A549 (cell line): ENCODE measurements around the gene CCNG2. TPM values are rescaled to one million over a fixed set of nuclear protein-coding genes. Genes with fewer than 3 reads are reported as not detected.

Experiments
- ATAC-seq, 2 experiments: fragments of 200-7000 bp in 1 of 2; fragments of >200 bp in 1 of 2; cut with Nextera tagmentation in 1 of 2; cut with Tn5 transposase in 1 of 2; 3 replicates each; pipeline versions ENCODE4 v1.8.0 to v1.9.1; 2018 to 2020; ENCODE audit warnings: mild to moderate bottlenecking in 1 of 2, moderate library complexity in 1 of 2
- CTCF ChIA-PET: fragments of 300-600 bp; sonication (Branson Sonifier 250); formaldehyde crosslinking; extraction: SDS; loops from one replicate; lab custom pipeline; 2021; ENCODE audit warnings: antibody characterized with exemption, inconsistent platforms; lab: Yijun Ruan, JAX
- POLR2A ChIA-PET: fragments of 350-600 bp; formaldehyde crosslinking; extraction: SDS; loops from one replicate; lab custom pipeline; 2021; ENCODE audit warnings: antibody characterized with exemption, inconsistent platforms; lab: Yijun Ruan, JAX
- DNase-seq, 2 experiments: peaks; one replicate each; pipeline versions ENCODE4 v3.0.0 to v3.0.0-alpha.2; 2011 to 2016; ENCODE audit warnings: low read depth in 1 of 2, low spot score in 1 of 2
- FAIRE-seq: peaks from 2 replicates; lab custom pipeline; 2011; peaks lifted over from hg19 to GRCh38; lab: Jason Lieb, UNC
- H3K27ac ChIP-seq, 2 experiments: fragments of >200 bp; sonication (Bioruptor Twin); formaldehyde crosslinking; 3 replicates each; pipeline ENCODE4 v1.5.1; 2016 to 2017
- H3K4me1 ChIP-seq: fragments of >200 bp; sonication (Bioruptor Twin); formaldehyde crosslinking; 3 replicates; pipeline ENCODE4 v1.6.1; 2016
- H3K4me2 ChIP-seq: fragments of >200 bp; sonication (Bioruptor Twin); formaldehyde crosslinking; 3 replicates; pipeline ENCODE4 v1.6.1; 2016
- H3K4me3 ChIP-seq: fragments of >200 bp; sonication (Bioruptor Twin); formaldehyde crosslinking; 3 replicates; pipeline ENCODE4 v1.5.1; 2016
- H3K9me3 ChIP-seq: fragments of >200 bp; sonication (Bioruptor Twin); formaldehyde crosslinking; 3 replicates; pipeline ENCODE4 v1.6.1; 2016
- CBX2 ChIP-seq: fragments of 200-600 bp; sonication (generic); IDR thresholded peaks from 2 replicates; pipeline ENCODE4 v1.6.1; 2016; ENCODE audit warnings: low read depth, mild to moderate bottlenecking, borderline replicate concordance
- CHD2 ChIP-seq: fragments of 150-350 bp; IDR thresholded peaks from 2 replicates; pipeline ENCODE4 v1.6.1; 2014; ENCODE audit warnings: low read length; ENCODE audit not compliant: partially characterized antibody
- EHF ChIP-seq: fragments of 250-450 bp; sonication (Bioruptor Pico); IDR thresholded peaks from 2 replicates; pipeline ENCODE4 v1.5.0; 2020; ENCODE audit warnings: mild to moderate bottlenecking
- FOXS1 ChIP-seq: fragments of 250-450 bp; sonication (Bioruptor Pico); IDR thresholded peaks from 2 replicates; pipeline ENCODE4 v1.5.0; 2020; ENCODE audit warnings: mild to moderate bottlenecking, moderate library complexity
- HOXB5 ChIP-seq: fragments of 250-450 bp; sonication (Bioruptor Pico); IDR thresholded peaks from 2 replicates; pipeline ENCODE4 v1.5.0; 2020; ENCODE audit warnings: mild to moderate bottlenecking, moderate library complexity
- JUNB ChIP-seq: fragments of >200 bp; sonication (Bioruptor Twin); formaldehyde crosslinking; IDR thresholded peaks from 2 replicates; pipeline ENCODE4 v1.6.1; 2016
- KDM1A ChIP-seq: fragments of 200-600 bp; sonication (generic); IDR thresholded peaks from 2 replicates; pipeline ENCODE4 v1.6.1; 2016; ENCODE audit warnings: low read depth, mild to moderate bottlenecking
- MAFK ChIP-seq: fragments of 450-650 bp; IDR thresholded peaks from 2 replicates; pipeline ENCODE4 v1.6.1; 2014; ENCODE audit not compliant: partially characterized antibody
- NFE2L2 ChIP-seq: fragments of 150-350 bp; conservative IDR thresholded peaks from 2 replicates; pipeline ENCODE4 v1.6.1; 2014; ENCODE audit warnings: low read length
- POLR2A ChIP-seq: IDR thresholded peaks from 2 replicates; pipeline ENCODE4 v1.6.1; 2012; ENCODE audit warnings: mild to moderate bottlenecking, low read length
- POLR2AphosphoS2 ChIP-seq: conservative IDR thresholded peaks from 2 replicates; pipeline ENCODE4 v1.6.1; 2012; ENCODE audit warnings: low read length, improper control_type of control experiment, inconsistent platforms
- SREBF2 ChIP-seq: fragments of 450-650 bp; IDR thresholded peaks from 2 replicates; pipeline ENCODE4 v1.6.1; 2014; ENCODE audit warnings: mild to moderate bottlenecking, moderate library complexity
- TFCP2L1 ChIP-seq: fragments of 250-450 bp; sonication (Bioruptor Pico); IDR thresholded peaks from 2 replicates; pipeline ENCODE4 v1.5.0; 2021; ENCODE audit warnings: mild to moderate bottlenecking
- WGBS: methylation state at CpG from one replicate; pipeline ENCODE4 v1.1.6; 2017; ENCODE audit errors: missing lambda C conversion rate; 5-methylcytosine and 5-hydroxymethylcytosine counted together
- polyA plus RNA-seq, 4 experiments: library from polyadenylated mRNA; depleted of rRNA in 3 of 4; stranded (reverse); fragments of >200 nt; fragmentation: RNase III in 1 of 4; extraction: RNeasy Plus Mini Kit Qiagen cat#74134 plus additional on column Dnase treatment in 1 of 4; gene quantifications; 2 replicates in 3 of 4; 3 replicates in 1 of 4; pipeline ENCODE4 v1.2.3, GENCODE V29; 2011 to 2017
- TF ChIP-seq, protein P1 (sequence below): fragments of 200-600 bp; sonication (generic); IDR thresholded peaks from 2 replicates; pipeline ENCODE4 v1.6.1; 2016; ENCODE audit warnings: antibody characterized with exemption, mild to moderate bottlenecking, moderate library complexity
- TF ChIP-seq, protein P2 (sequence below): fragments of >200 bp; sonication (Bioruptor Twin); formaldehyde crosslinking; IDR thresholded peaks from 3 replicates; pipeline ENCODE4 v1.6.1; 2016
- TF ChIP-seq, protein P3 (sequence below): fragments of 450-650 bp; IDR thresholded peaks from 2 replicates; pipeline ENCODE4 v1.6.1; 2014; ENCODE audit warnings: antibody characterized with exemption
- TF ChIP-seq, protein P4 (sequence below): fragments of 150-350 bp; IDR thresholded peaks from 2 replicates; pipeline ENCODE4 v1.6.1; 2014; ENCODE audit warnings: low read depth, mild to moderate bottlenecking, low read length

The CCNG2 gene
- polyA plus RNA-seq, 2 of the 4 experiments (the other 2 are of a cell fraction) = 3.9 to 9.8 TPM

DNA sequence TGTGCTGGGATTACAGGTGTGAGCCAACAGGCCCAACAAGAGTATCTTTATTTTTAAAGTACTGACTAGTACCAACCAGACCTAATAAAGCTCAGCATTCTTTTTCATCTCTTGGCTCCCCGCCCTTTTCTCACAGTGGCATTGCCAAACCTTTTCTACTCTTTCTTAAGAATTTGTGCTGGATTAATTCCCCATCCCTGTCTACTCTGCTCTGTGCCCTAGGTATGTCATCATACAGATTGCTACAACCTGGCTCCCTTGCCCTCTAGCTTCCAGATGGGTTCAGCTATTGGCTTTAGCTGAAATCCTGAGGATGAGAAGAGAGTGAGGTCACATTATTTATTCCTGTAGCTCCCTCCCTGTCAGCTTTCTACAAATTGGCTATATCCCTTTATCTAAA lies 46.3 kb upstream of the CCNG2 start:
- no peak for ATAC-seq
- FAIRE-seq = no peak
- DNase-seq = no peak

DNA sequence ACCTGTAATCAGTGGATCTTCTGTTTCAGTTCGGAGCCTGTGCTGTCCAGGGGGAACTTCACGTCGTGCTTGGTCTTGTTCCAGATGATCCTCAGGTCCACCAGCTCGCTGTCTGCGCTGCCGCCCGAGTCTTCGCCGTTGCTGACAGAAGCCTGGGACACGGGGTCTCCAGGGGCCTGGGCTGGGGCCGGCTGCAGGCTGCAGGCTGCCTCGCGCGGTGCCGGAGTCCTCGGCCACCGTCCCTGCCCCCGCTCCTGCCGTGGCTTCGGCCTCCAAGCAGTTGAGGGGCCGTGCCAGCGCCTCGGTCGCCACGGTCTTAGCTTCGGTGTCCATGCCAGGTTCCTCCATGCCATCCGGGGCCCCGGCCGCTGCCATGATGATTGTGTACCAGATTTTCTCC lies 43.9 kb upstream of the CCNG2 start:
- TF ChIP-seq KDM1A = no peak
- TF ChIP-seq, protein P1, sequence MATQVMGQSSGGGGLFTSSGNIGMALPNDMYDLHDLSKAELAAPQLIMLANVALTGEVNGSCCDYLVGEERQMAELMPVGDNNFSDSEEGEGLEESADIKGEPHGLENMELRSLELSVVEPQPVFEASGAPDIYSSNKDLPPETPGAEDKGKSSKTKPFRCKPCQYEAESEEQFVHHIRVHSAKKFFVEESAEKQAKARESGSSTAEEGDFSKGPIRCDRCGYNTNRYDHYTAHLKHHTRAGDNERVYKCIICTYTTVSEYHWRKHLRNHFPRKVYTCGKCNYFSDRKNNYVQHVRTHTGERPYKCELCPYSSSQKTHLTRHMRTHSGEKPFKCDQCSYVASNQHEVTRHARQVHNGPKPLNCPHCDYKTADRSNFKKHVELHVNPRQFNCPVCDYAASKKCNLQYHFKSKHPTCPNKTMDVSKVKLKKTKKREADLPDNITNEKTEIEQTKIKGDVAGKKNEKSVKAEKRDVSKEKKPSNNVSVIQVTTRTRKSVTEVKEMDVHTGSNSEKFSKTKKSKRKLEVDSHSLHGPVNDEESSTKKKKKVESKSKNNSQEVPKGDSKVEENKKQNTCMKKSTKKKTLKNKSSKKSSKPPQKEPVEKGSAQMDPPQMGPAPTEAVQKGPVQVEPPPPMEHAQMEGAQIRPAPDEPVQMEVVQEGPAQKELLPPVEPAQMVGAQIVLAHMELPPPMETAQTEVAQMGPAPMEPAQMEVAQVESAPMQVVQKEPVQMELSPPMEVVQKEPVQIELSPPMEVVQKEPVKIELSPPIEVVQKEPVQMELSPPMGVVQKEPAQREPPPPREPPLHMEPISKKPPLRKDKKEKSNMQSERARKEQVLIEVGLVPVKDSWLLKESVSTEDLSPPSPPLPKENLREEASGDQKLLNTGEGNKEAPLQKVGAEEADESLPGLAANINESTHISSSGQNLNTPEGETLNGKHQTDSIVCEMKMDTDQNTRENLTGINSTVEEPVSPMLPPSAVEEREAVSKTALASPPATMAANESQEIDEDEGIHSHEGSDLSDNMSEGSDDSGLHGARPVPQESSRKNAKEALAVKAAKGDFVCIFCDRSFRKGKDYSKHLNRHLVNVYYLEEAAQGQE = no peak
- TF ChIP-seq POLR2AphosphoS2 = no peak
- TF ChIP-seq NFE2L2 = no peak
- TF ChIP-seq, protein P2, sequence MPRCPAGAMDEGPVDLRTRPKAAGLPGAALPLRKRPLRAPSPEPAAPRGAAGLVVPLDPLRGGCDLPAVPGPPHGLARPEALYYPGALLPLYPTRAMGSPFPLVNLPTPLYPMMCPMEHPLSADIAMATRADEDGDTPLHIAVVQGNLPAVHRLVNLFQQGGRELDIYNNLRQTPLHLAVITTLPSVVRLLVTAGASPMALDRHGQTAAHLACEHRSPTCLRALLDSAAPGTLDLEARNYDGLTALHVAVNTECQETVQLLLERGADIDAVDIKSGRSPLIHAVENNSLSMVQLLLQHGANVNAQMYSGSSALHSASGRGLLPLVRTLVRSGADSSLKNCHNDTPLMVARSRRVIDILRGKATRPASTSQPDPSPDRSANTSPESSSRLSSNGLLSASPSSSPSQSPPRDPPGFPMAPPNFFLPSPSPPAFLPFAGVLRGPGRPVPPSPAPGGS = no peak
- WGBS = 77% methylated on average over 18 of the region's 29 CpGs

More for the DNA sequence above, 46.3 kb upstream of the CCNG2 start:
- H3K9me3 ChIP-seq = no peaks in the 10 kb centered on the region
- H3K4me3 ChIP-seq = no peak overlapping the region
- no peak overlapping the region for H3K27ac ChIP-seq
- CTCF ChIA-PET = interaction anchor here (0.8 to 1.6 kb wide), 4 partner anchors 9 to 100 kb away, joined by 3 to 4 read pairs (median 3); no protein-coding TSS in a partner anchor
- TF ChIP-seq, protein P3, sequence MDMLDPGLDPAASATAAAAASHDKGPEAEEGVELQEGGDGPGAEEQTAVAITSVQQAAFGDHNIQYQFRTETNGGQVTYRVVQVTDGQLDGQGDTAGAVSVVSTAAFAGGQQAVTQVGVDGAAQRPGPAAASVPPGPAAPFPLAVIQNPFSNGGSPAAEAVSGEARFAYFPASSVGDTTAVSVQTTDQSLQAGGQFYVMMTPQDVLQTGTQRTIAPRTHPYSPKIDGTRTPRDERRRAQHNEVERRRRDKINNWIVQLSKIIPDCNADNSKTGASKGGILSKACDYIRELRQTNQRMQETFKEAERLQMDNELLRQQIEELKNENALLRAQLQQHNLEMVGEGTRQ = no peak
- H3K4me1 ChIP-seq = no peaks in the 10 kb centered on the region
- POLR2A ChIA-PET = no interaction called here
- H3K4me2 ChIP-seq = no peak overlapping the region
- 85% methylated on average over 1 of the region's 1 CpG for WGBS

DNA sequence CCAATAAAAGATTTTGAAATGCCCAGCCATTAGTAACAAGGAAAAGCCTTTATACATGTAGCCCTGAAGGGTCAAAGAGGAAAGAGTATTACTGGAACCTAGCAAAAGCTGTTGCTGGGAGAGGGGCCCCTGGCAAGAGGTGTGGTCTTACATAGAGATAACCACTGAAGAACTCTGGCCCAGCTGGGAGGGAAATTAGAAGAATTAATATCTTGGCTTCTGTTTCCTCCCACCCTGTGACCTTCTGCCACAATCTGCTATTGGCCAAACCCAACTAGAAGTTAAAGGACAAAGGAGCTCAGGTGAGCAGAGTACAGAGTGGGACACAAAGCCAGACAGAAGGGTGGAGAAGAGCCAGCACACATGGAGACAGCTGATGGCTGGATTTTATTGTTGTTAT lies 39.3 kb upstream of the CCNG2 start:
- no peak for DNase-seq
- no peaks in the 10 kb centered on the region for H3K9me3 ChIP-seq
- no peak overlapping the region for H3K4me3 ChIP-seq
- H3K27ac ChIP-seq = no peak overlapping the region
- no peak for FAIRE-seq
- ChIA-PET CTCF (interaction anchor here (0.9 kb wide), 1 partner anchor 87 kb away, joined by 3 read pairs; no protein-coding TSS in a partner anchor), POLR2A (no interaction called here)
- no peak for TF ChIP-seq MAFK
- TF ChIP-seq TFCP2L1 (CRISPR knock-in tag) = no peak
- TF ChIP-seq EHF (CRISPR knock-in tag) = no peak
- TF ChIP-seq CBX2 = no peak
- TF ChIP-seq POLR2A = no peak
- TF ChIP-seq JUNB = no peak
- no peak for TF ChIP-seq FOXS1 (CRISPR knock-in tag)
- TF ChIP-seq HOXB5 (CRISPR knock-in tag) = no peak
- TF ChIP-seq CHD2 = no peak
- TF ChIP-seq, protein P3 = no peak
- TF ChIP-seq NFE2L2 = no peak
- no peak for TF ChIP-seq SREBF2
- TF ChIP-seq, protein P4, sequence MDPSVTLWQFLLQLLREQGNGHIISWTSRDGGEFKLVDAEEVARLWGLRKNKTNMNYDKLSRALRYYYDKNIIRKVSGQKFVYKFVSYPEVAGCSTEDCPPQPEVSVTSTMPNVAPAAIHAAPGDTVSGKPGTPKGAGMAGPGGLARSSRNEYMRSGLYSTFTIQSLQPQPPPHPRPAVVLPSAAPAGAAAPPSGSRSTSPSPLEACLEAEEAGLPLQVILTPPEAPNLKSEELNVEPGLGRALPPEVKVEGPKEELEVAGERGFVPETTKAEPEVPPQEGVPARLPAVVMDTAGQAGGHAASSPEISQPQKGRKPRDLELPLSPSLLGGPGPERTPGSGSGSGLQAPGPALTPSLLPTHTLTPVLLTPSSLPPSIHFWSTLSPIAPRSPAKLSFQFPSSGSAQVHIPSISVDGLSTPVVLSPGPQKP = no peak
- TF ChIP-seq, all 56 proteins: peak for 0
- no peak for ATAC-seq
- Histone ChIP-seq H3K4me2 (no peak overlapping the region), H3K4me1 (no peaks in the 10 kb centered on the region)

More for the DNA sequence above, 43.9 kb upstream of the CCNG2 start:
- Histone ChIP-seq H3K4me3 (no peak overlapping the region), H3K4me2 (no peak overlapping the region), H3K9me3 (no peaks in the 10 kb centered on the region), H3K4me1 (no peaks in the 10 kb centered on the region), H3K27ac (no peak overlapping the region)
- no peak for DNase-seq
- FAIRE-seq = no peak
- POLR2A ChIA-PET = no interaction called here
- no peak for ATAC-seq
- CTCF ChIA-PET = no interaction called here
